CD8-positive, alpha-beta memory T cell (primary cell): ENCODE results near the gene MCHR2. TPM values are rescaled to one million over a fixed set of nuclear protein-coding genes. Genes with fewer than 3 reads are reported as not detected.

Source experiments
- CTCF ChIA-PET: fragments of 350-600 bp; sonication (Branson Sonifier 250); formaldehyde crosslinking; loops from one replicate; lab custom pipeline; 2021; ENCODE audit warnings: antibody characterized with exemption; lab: Charles Lee
- POLR2A ChIA-PET: fragments of 350-600 bp; sonication (Branson Sonifier 250); formaldehyde crosslinking; loops from one replicate; lab custom pipeline; 2021; ENCODE audit warnings: antibody characterized with exemption; lab: Charles Lee
- DNase-seq, 5 donors: peaks; one replicate each; pipeline versions ENCODE4 v3.0.0 to v3.0.0-alpha.2; 2020 to 2022; ENCODE audit warnings: mixed read lengths in 1 of 5
- H3K27ac ChIP-seq: one replicate; pipeline ENCODE4 v1.7.0; 2013; ENCODE audit warnings: low read depth, mild to moderate bottlenecking, low read length, moderate library complexity
- H3K27me3 ChIP-seq: 2 replicates; pipeline ENCODE4 v1.7.0; 2013; ENCODE audit warnings: low read length, mild to moderate bottlenecking; ENCODE audit not compliant: insufficient read depth, poor library complexity, severe bottlenecking
- H3K36me3 ChIP-seq: 2 replicates; pipeline ENCODE4 v1.7.0; 2013; ENCODE audit warnings: mild to moderate bottlenecking, low read length, moderate library complexity; ENCODE audit not compliant: insufficient read depth
- H3K4me1 ChIP-seq: 2 replicates; pipeline ENCODE4 v1.7.0; 2013; ENCODE audit warnings: mild to moderate bottlenecking, low read length, moderate library complexity; ENCODE audit not compliant: insufficient read depth
- H3K4me3 ChIP-seq: 2 replicates; pipeline ENCODE4 v1.7.0; 2013; ENCODE audit warnings: mild to moderate bottlenecking, low read length
- H3K9me3 ChIP-seq: 2 replicates; pipeline ENCODE4 v1.7.0; 2013; ENCODE audit warnings: mild to moderate bottlenecking, low read length
- H3K27ac Mint-ChIP-seq, 8 donors: one replicate each; pipeline ENCODE4 v1.8.0; 2020 to 2021; ENCODE audit warnings: mixed read lengths in 8 of 8, mild to moderate bottlenecking in 6 of 8, inconsistent platforms in 3 of 8, moderate library complexity in 3 of 8
- H3K27me3 Mint-ChIP-seq, 2 donors: one replicate each; pipeline ENCODE4 v1.8.0; 2020 to 2021; ENCODE audit warnings: mixed read lengths in 2 of 2, mild to moderate bottlenecking in 1 of 2, moderate library complexity in 1 of 2
- H3K36me3 Mint-ChIP-seq, 3 donors: one replicate each; pipeline ENCODE4 v1.8.0; 2020 to 2021; ENCODE audit warnings: mixed read lengths in 3 of 3, inconsistent platforms in 1 of 3, mild to moderate bottlenecking in 1 of 3
- H3K4me1 Mint-ChIP-seq, 3 donors: one replicate each; pipeline ENCODE4 v1.8.0; 2020 to 2021; ENCODE audit warnings: mixed read lengths in 3 of 3, inconsistent platforms in 1 of 3, mild to moderate bottlenecking in 1 of 3
- H3K4me3 Mint-ChIP-seq, 7 donors: one replicate each; pipeline ENCODE4 v1.8.0; 2020 to 2021; ENCODE audit warnings: mixed read lengths in 7 of 7, mild to moderate bottlenecking in 6 of 7, moderate library complexity in 4 of 7, inconsistent platforms in 2 of 7
- H3K9me3 Mint-ChIP-seq, 5 donors: one replicate each; pipeline ENCODE4 v1.8.0; 2020 to 2022; ENCODE audit warnings: mixed read lengths in 5 of 5, mild to moderate bottlenecking in 3 of 5, moderate library complexity in 2 of 5, inconsistent platforms in 1 of 5
- polyA plus RNA-seq: library from polyadenylated mRNA; unstranded; fragments of 300-500 nt; fragmentation: Illumina TruSeq; gene quantifications from one replicate; pipeline ENCODE4 v1.2.3, GENCODE V29; 2021
- total RNA-seq, 2 experiments: library from RNA; stranded (reverse); gene quantifications; one replicate each; pipeline ENCODE4 v1.2.3, GENCODE V29; 2021

The MCHR2 gene
- total and polyA plus RNA-seq, 3 experiments from 2014 or later, result not detected

DNA sequence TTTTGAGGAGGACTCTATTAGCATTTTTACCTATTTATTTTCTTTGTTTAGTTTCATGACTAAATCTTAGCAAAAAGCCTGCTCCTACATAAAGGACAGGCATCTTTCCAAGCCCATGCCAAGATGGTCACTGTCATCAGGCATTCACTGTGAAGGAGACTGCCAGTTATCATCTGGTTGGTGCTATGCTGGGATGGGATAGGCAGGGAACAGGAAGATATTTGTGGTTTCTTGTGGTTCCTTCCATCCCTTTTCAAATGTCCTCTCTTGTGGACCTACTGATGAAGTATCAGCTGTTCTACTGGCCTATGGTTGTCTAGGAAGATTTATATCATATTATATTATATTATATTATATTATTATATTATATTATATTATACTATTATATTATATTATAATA, 107.0 kb downstream of the MCHR2 start:
- H3K9me3 Mint-ChIP-seq, result peaks cover 0 to 2% (median 0%) of the 10 kb centered on the region in 5 donors
- no peak overlapping the region for H3K27ac ChIP-seq
- H3K4me1 Mint-ChIP-seq, result peaks cover 2 to 8% (median 6%) of the 10 kb centered on the region in 3 donors

DNA sequence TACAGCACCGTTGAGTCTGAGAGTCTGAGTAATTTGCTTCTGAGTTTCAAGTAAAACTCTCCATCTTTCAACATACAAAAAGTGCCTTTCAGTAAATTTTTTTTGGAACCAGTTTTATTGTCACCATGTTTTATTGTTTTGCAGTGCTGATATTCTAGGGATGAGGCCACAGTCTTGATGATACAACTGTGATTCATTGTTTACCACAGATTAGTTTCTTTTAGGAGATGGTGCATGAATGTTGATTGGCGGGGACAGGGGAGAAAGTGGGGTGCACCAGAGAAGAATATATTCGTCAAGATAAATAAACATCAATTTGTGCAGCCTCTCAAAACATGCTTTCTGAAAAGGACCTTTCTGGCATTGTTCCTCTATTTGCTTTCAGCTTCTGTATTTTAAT, 109.0 kb downstream of the MCHR2 start:
- DNase-seq, result no peak
- POLR2A ChIA-PET, result no interaction called here
- Mint-ChIP-seq H3K27me3 (peaks cover 5 to 8% of the 10 kb centered on the region in 2 donors), H3K36me3 (no peaks in the 10 kb centered on the region), H3K4me3 (no peak overlapping the region), H3K4me1 (peaks cover 6 to 10% (median 8%) of the 10 kb centered on the region in 3 donors), H3K9me3 (peaks cover 0 to 2% (median 0%) of the 10 kb centered on the region in 5 donors), H3K27ac (no peak overlapping the region)
- Histone ChIP-seq H3K27me3 (no peaks in the 10 kb centered on the region), H3K4me3 (no peak overlapping the region), H3K27ac (no peak overlapping the region), H3K4me1 (no peaks in the 10 kb centered on the region), H3K36me3 (no peaks in the 10 kb centered on the region), H3K9me3 (no peaks in the 10 kb centered on the region)
- CTCF ChIA-PET, result no interaction called here

More for the DNA sequence above, 107.0 kb downstream of the MCHR2 start:
- Histone ChIP-seq H3K4me3 (no peak overlapping the region), H3K9me3 (no peaks in the 10 kb centered on the region), H3K4me1 (no peaks in the 10 kb centered on the region), H3K27me3 (no peaks in the 10 kb centered on the region), H3K36me3 (no peaks in the 10 kb centered on the region)
- Mint-ChIP-seq H3K36me3 (no peaks in the 10 kb centered on the region), H3K27me3 (peaks cover 3 to 5% of the 10 kb centered on the region in 2 donors), H3K4me3 (no peak overlapping the region), H3K27ac (no peak overlapping the region)
- ChIA-PET POLR2A (no interaction called here), CTCF (interaction anchor here (1.5 to 1.6 kb wide), 2 partner anchors 9 to 19 kb away, joined by 3 to 4 read pairs; no protein-coding TSS in a partner anchor)
- no peak for DNase-seq

DNA sequence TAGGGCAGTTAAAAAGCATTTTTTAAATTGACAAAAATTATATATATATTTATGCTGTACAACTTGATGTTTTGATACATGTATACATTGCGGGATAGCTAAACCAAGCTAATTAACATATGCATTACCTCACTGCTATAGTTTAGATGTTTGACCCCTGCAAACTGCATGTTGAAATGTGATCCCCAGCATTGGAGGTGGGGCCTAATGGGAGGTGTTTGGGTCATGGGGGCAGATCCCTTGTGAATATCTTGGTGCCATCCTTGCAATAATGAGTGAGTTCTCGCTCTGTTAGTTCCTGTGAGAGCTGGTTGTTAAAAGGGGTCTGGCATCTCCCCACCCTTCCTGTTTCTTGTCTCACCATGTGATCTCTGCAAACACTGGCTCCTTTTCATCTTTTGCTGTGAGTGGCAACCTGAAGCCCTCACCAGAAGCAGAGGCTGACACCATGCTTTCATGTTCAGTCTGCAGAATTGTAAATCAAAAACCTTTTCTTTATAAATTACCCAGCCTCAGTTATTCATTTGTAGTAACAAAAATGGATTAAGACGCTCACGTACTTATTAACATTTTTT, 111.8 kb downstream of the MCHR2 start:
- no peaks in the 10 kb centered on the region for H3K27me3 ChIP-seq
- no peaks in the 10 kb centered on the region for H3K36me3 Mint-ChIP-seq
- H3K9me3 Mint-ChIP-seq, result peaks cover 0 to 2% (median 0%) of the 10 kb centered on the region in 5 donors
- no peak overlapping the region for H3K27ac Mint-ChIP-seq
- no peak overlapping the region for H3K4me3 ChIP-seq
- CTCF ChIA-PET, result interaction anchor here (0.9 kb wide), 1 partner anchor 14 kb away, joined by 3 read pairs; no protein-coding TSS in a partner anchor
- POLR2A ChIA-PET, result no interaction called here
- peak in 1 of 5 donors; percentile 38 for DNase-seq
- no peaks in the 10 kb centered on the region for H3K36me3 ChIP-seq
- H3K4me3 Mint-ChIP-seq, result peak overlapping the region in 1 of 7 donors; percentile 49
- peaks cover 6 to 10% of the 10 kb centered on the region in 2 donors for H3K27me3 Mint-ChIP-seq
- H3K4me1 ChIP-seq, result no peaks in the 10 kb centered on the region
- H3K4me1 Mint-ChIP-seq, result peaks cover 6 to 10% (median 8%) of the 10 kb centered on the region in 3 donors
- no peak overlapping the region for H3K27ac ChIP-seq
- H3K9me3 ChIP-seq, result no peaks in the 10 kb centered on the region

DNA sequence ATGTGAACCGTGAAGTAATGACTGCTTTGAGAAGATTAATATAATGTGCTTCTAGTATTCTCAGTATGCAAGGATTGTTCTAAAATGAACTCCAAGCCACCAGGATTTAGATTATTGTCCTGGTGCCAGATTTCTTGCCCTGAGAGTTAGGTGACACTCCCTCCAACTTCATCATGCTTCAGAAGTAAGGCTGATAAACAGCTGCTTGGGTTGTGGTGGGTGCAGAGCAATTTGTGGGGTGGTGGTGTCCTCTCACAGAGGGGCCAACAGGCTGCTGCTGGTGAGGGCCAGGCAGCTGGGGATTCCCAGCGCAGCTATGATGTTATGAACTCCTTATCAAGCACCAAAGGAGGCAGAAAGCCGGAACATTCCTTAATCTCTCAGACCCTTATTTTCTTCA, 114.6 kb downstream of the MCHR2 start:
- peak overlapping the region in 1 of 8 donors; percentile 49 for H3K27ac Mint-ChIP-seq
- POLR2A ChIA-PET, result no interaction called here
- H3K4me1 ChIP-seq, result no peaks in the 10 kb centered on the region

DNA sequence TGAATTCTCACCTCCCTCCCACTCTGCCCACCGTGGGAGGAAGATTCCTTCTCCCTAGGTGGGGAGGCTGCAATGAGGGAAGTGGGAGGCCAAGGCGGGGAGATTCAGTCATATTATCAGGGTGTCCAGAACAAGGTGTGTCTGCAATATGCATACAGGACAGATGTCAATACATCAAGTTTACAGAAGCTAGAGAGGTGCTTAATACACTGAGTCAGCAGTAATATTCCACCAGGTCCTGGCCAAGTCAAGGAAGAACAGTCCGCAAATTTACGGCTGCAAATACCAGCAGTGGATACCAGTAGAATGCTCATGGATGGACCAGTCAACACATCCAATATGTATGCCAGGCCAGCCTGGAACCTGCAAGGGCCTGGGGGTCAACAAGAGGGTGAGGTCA, 119.0 kb downstream of the MCHR2 start:
- no peaks in the 10 kb centered on the region for H3K9me3 Mint-ChIP-seq
- DNase-seq, result no peak
- H3K27me3 Mint-ChIP-seq, result peaks cover 20 to 34% of the 10 kb centered on the region in 2 donors
- Histone ChIP-seq H3K4me1 (no peaks in the 10 kb centered on the region), H3K27me3 (no peaks in the 10 kb centered on the region), H3K27ac (no peak overlapping the region), H3K36me3 (no peaks in the 10 kb centered on the region), H3K4me3 (no peak overlapping the region), H3K9me3 (no peaks in the 10 kb centered on the region)
- H3K36me3 Mint-ChIP-seq, result no peaks in the 10 kb centered on the region
- H3K4me1 Mint-ChIP-seq, result no peaks in the 10 kb centered on the region
- H3K4me3 Mint-ChIP-seq, result no peak overlapping the region
- CTCF ChIA-PET, result no interaction called here
- no peak overlapping the region for H3K27ac Mint-ChIP-seq
- POLR2A ChIA-PET, result no interaction called here

More for the DNA sequence above, 114.6 kb downstream of the MCHR2 start:
- DNase-seq, result no peak
- Histone ChIP-seq H3K4me3 (no peak overlapping the region), H3K27me3 (no peaks in the 10 kb centered on the region), H3K9me3 (no peaks in the 10 kb centered on the region), H3K36me3 (no peaks in the 10 kb centered on the region), H3K27ac (no peak overlapping the region)
- H3K36me3 Mint-ChIP-seq, result no peaks in the 10 kb centered on the region
- H3K4me1 Mint-ChIP-seq, result peaks cover 6 to 10% (median 8%) of the 10 kb centered on the region in 3 donors
- CTCF ChIA-PET, result interaction anchor here (2.9 kb wide), 1 partner anchor 11 kb away, joined by 16 read pairs; no protein-coding TSS in a partner anchor
- no peaks in the 10 kb centered on the region for H3K9me3 Mint-ChIP-seq
- peaks cover 7 to 12% of the 10 kb centered on the region in 2 donors for H3K27me3 Mint-ChIP-seq
- H3K4me3 Mint-ChIP-seq, result no peak overlapping the region

DNA sequence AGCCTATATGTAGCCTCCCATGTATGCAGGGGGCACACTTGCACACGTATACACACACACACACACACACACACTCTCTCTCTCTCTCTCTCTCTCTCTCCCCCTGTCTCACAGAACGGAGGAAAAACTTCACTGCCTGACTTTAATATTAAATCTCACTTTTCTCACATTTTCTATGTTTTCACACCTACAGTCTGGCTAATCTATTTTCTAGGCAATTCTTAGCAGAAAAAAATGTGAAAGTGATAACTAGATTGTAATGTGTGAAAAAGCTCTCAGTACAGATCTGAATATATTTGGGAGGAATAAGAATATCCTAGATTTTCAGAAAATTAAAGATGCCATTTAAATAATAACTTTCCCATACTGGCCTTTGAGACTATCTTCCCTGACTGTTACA, 120.9 kb downstream of the MCHR2 start:
- Mint-ChIP-seq H3K27ac (no peak overlapping the region), H3K27me3 (peaks cover 17 to 40% of the 10 kb centered on the region in 2 donors), H3K36me3 (no peaks in the 10 kb centered on the region), H3K4me1 (peaks cover 5 to 6% (median 5%) of the 10 kb centered on the region in 3 donors), H3K4me3 (no peak overlapping the region), H3K9me3 (no peaks in the 10 kb centered on the region)
- H3K4me3 ChIP-seq, result no peak overlapping the region
- H3K27ac ChIP-seq, result no peak overlapping the region
- ChIA-PET POLR2A (no interaction called here), CTCF (no interaction called here)
- no peaks in the 10 kb centered on the region for H3K36me3 ChIP-seq
- no peaks in the 10 kb centered on the region for H3K9me3 ChIP-seq
- DNase-seq, result no peak
- no peaks in the 10 kb centered on the region for H3K27me3 ChIP-seq
- peaks cover 6% of the 10 kb centered on the region for H3K4me1 ChIP-seq

DNA sequence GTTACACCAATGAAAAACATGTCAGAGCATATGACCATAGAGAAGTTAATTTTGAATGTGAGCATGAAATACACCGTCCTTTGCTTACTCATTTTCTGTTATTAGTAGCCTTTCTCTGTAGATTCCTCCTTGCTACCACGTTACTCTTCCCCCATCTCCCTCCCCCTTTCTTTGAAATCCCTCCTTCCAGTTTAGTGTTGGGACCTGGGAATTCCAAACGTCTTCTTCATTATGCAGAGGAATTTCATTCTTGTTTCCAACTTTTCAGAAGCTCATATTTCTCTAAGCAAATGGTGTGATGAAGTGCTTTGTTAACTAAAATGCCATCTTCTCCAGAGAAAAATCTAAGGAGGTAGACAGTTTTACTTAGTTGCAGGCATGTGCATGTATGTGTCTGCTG, 122.4 kb downstream of the MCHR2 start:
- CTCF ChIA-PET, result no interaction called here
- Histone ChIP-seq H3K27ac (no peak overlapping the region), H3K36me3 (no peaks in the 10 kb centered on the region), H3K4me1 (peaks cover 6% of the 10 kb centered on the region), H3K27me3 (no peaks in the 10 kb centered on the region), H3K9me3 (no peaks in the 10 kb centered on the region), H3K4me3 (no peak overlapping the region)
- no peak overlapping the region for H3K4me3 Mint-ChIP-seq
- H3K27me3 Mint-ChIP-seq, result peaks cover 16 to 40% of the 10 kb centered on the region in 2 donors
- POLR2A ChIA-PET, result no interaction called here
- H3K36me3 Mint-ChIP-seq, result no peaks in the 10 kb centered on the region
- no peaks in the 10 kb centered on the region for H3K9me3 Mint-ChIP-seq
- H3K4me1 Mint-ChIP-seq, result peaks cover 5 to 7% (median 6%) of the 10 kb centered on the region in 3 donors
- no peak for DNase-seq
- no peak overlapping the region for H3K27ac Mint-ChIP-seq
